Heart left ventricle (tissue), 16 donors: Measurements from ENCODE around the gene SIRPB2. TPM values are rescaled to one million over a fixed set of nuclear protein-coding genes. Genes with fewer than 3 reads are reported as not detected.

Source experiments
- ATAC-seq, 4 donors: fragments of 200-7000 bp; cut with Tn5 transposase; one replicate each; pipeline ENCODE4 v1.9.1; 2020 to 2022; ENCODE audit warnings: moderate library complexity in 4 of 4, mild to moderate bottlenecking in 3 of 4, moderate number of reproducible peaks in 1 of 4
- DNase-seq, 5 donors: peaks; one replicate each; pipeline ENCODE4 v3.0.0-alpha.2; 2020
- H3K27ac ChIP-seq, 12 donors: fragments of 200-600 bp; sonication (generic) in 4 of 12; one replicate each; pipeline versions ENCODE4 v1.5.0 to v1.8.0; 2016 to 2022; ENCODE audit warnings: mild to moderate bottlenecking in 2 of 12
- H3K27me3 ChIP-seq, 9 donors: fragments of 200-600 bp; sonication (generic) in 2 of 9; one replicate each; pipeline versions ENCODE4 v1.5.1 to v1.8.0; 2016 to 2022; ENCODE audit warnings: mild to moderate bottlenecking in 3 of 9
- H3K36me3 ChIP-seq, 9 donors: fragments of 200-600 bp; sonication (generic) in 2 of 9; one replicate each; pipeline versions ENCODE4 v1.5.0 to v1.8.0; 2018 to 2022; ENCODE audit warnings: mild to moderate bottlenecking in 2 of 9
- H3K4me1 ChIP-seq, 12 donors: fragments of 200-600 bp; sonication (generic) in 4 of 12; one replicate each; pipeline versions ENCODE4 v1.5.0 to v1.8.0; 2016 to 2022; ENCODE audit warnings: mild to moderate bottlenecking in 3 of 12
- H3K4me3 ChIP-seq, 12 donors: fragments of 200-600 bp; sonication (generic) in 4 of 12; one replicate each; pipeline versions ENCODE4 v1.5.0 to v1.8.0; 2017 to 2022; ENCODE audit warnings: mild to moderate bottlenecking in 9 of 12, moderate library complexity in 4 of 12
- H3K9me3 ChIP-seq, 12 donors: fragments of 200-600 bp; sonication (generic) in 4 of 12; one replicate each; pipeline versions ENCODE4 v1.5.0 to v1.8.0; 2016 to 2022; ENCODE audit warnings: mild to moderate bottlenecking in 1 of 12
- POLR2A ChIP-seq, 2 donors: fragments of 450-650 bp; IDR thresholded peaks; one replicate each; pipeline ENCODE4 v1.6.1; 2017; ENCODE audit warnings: antibody characterized with exemption in 2 of 2, mild to moderate bottlenecking in 2 of 2, moderate library complexity in 2 of 2
- WGBS, 4 donors: extraction: QIAGEN DNeasy Blood & Tissue Kit in 2 of 4; methylation state at CpG; one replicate each; pipeline versions ENCODE4 v1.1.5 to v1.1.7; 2013 to 2018; 5-methylcytosine and 5-hydroxymethylcytosine counted together
- intact Hi-C, 10 donors: fragments of 100-400 bp; cut with DNase I; formaldehyde crosslinking; loops; one replicate each; pipeline versions ENCODE4 v1.11.1 to v1.14.2; 2022
- long read RNA-seq, 3 donors: library from polyadenylated mRNA; unstranded; transcript quantifications; one replicate each; pipeline ENCODE4 v2.0.0, GENCODE V29; 2020 to 2021
- polyA plus RNA-seq, 2 donors: library from polyadenylated mRNA; stranded (reverse); fragments of 200-250 nt; gene quantifications; one replicate each; pipeline ENCODE4 v1.2.3, GENCODE V29; 2013
- total RNA-seq, 9 donors: library from RNA; depleted of rRNA in 2 of 9; stranded (reverse); fragments of >200 nt in 2 of 9; fragmentation: NEBNext Ultra II Directional in 3 of 9; extraction: Animal tissue kit (Norgen Biotek cat#: 25700) in 3 of 9; gene quantifications; one replicate each; pipeline versions ENCODE4 v1.1.0 to v1.2.4, GENCODE V29; 2016 to 2023
- TF ChIP-seq, protein P1 (sequence below), 12 donors: fragments of 200-600 bp; sonication (generic) in 4 of 12; IDR thresholded peaks; one replicate each; pipeline versions ENCODE4 v1.5.0 to v1.8.0; 2018 to 2022; ENCODE audit warnings: antibody characterized with exemption in 12 of 12, mild to moderate bottlenecking in 5 of 12
- donor health status: ischemic (EF 13 %, LVEDD 7.1; RV severe dilation, severe dysfunction).
- donor health status: healthy with polysubstance abuse.
- donor health status: DM: no; HTN: yes; CAD: no.
- donor health status: DM: no; HTN: no; CAD: no.
- donor health status: ischemic (EF 25% LVEDD 6.9; RV normal size, moderate dysfunction).
- donor health status: ischemic (EF 25% LVEDD 5.7; RV mildly dilated, moderate dysfunction).
- donor health status: healthy.
- donor health status: DM: yes; HTN: yes; CAD: no.
- donor health status: ischemic (EF 35%, LVEDD 5.7; RV mildly dilated, moderate dysfunction).
- donor health status: nonischemic (EF 11% LVEDD 7.7; RV severe dilation, severe dysfunction).
- donor health status: DM: yes; HTN: yes; CAD: no.
- donor health status: PGD.
- donor health status: ischemic (EF 29% LVEDD 5.4; RV normal size, mild dysfunction).
- donor health status: nonischemic (EF 23%, LVEDD 6.1; RV moderate dilation, normal function).

Gene SIRPB2
- total RNA-seq: 10 to 100 TPM in 1 of 9 donors, 1 to 10 TPM in 6, under 1 TPM in 2; 0.74 to 11.9 (median 2.4) TPM
- polyA plus RNA-seq: 1 to 10 TPM; 1.5 to 2.1 TPM
- long read RNA-seq, donor 1: 0 reads
- long read RNA-seq, donor 2: 0 reads
- long read RNA-seq, donor 3: 0 reads

DNA sequence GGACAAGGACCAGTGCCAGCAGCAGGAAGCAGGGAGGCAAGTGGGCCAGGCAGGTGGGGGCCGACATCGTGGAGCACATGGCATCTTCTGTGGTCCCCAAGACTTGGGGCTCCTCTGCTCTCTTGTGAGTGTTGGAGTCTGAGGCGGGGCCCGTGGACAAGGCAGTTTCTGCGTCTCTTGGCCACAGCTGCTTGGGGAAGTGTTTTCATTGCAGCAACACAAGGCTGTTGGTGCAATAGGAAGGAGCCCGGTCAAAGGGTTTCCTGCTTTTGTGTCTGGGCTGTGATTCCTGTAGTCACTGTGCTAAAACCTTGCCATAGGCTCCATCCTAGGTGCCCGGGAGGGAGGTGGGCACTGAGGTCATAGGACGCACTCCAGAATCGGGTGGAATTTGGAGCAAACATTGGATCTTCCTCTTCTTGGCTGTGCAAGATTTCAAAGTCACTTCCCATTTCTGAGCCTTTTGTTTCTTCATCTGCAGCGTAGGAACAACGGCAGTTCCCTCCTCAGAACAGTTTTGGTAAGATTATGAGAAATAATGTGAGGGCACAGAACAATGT is at the start of gene SIRPB2:
TSS of gene SIRPB2 (minus strand) at position 140 of the 560 bp plus-strand sequence. CDS start at position 79, 61 bp downstream.
- peak; percentile 45 to 88 (median 74) for ATAC-seq
- Histone ChIP-seq H3K9me3 (peaks cover 0 to 2% (median 0%) of the 10 kb centered on the region in 12 donors), H3K27ac (peak within 1 kb of the TSS in 11 of 12 donors; percentile 18 to 95 (median 46)), H3K27me3 (no peaks in the 10 kb centered on the region), H3K4me3 (peak within 1 kb of the TSS in 8 of 12 donors; percentile 9 to 60 (median 28)), H3K4me1 (peaks cover 0 to 40% (median 0%) of the 10 kb centered on the region in 12 donors), H3K36me3 (no peaks in the 10 kb centered on the region)
- 52 to 55% (median 53%) methylated on average over 11 of the region's 11 CpGs for WGBS, 4 donors
- peak in 1 of 2 donors; percentile 31 for TF ChIP-seq POLR2A (IDR thresholded peaks at IDR 0.05)
- TF ChIP-seq, protein P1, sequence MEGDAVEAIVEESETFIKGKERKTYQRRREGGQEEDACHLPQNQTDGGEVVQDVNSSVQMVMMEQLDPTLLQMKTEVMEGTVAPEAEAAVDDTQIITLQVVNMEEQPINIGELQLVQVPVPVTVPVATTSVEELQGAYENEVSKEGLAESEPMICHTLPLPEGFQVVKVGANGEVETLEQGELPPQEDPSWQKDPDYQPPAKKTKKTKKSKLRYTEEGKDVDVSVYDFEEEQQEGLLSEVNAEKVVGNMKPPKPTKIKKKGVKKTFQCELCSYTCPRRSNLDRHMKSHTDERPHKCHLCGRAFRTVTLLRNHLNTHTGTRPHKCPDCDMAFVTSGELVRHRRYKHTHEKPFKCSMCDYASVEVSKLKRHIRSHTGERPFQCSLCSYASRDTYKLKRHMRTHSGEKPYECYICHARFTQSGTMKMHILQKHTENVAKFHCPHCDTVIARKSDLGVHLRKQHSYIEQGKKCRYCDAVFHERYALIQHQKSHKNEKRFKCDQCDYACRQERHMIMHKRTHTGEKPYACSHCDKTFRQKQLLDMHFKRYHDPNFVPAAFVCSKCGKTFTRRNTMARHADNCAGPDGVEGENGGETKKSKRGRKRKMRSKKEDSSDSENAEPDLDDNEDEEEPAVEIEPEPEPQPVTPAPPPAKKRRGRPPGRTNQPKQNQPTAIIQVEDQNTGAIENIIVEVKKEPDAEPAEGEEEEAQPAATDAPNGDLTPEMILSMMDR (IDR thresholded peaks at IDR 0.05): no peak
- intact Hi-C loops: no loop called here
- peak; percentile 47 to 78 (median 58) for DNase-seq

DNA sequence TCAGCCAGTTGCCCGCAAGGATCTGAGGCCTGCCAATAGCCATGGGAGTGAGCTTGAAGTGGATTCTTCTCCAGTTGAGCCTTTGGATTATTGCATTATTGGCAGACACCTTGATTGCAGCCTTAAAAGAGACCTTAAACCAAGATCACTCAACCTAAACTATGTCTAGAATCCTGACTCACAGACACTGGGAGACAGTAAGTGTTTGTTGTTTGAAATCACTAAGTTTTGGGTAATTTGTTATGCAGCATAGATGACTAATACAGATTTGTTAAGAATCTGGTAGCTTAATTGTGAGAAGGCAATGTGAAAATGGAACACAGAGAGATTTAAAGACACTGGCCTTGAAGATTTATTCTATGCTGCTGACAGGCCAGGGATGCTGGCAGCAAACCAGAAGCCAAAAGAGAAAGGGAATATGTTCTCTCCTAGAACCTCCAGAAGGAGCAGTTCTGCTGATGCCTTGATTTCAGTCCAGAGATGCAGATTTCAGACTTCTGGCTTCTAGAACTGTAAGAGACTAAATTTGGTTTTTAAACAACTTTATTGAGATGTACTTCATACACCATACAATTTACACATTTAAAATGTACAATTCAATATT is 48.7 kb upstream of the SIRPB2 start:
- 92 to 100% (median 96%) methylated on average over 1 of the region's 1 CpG for WGBS, 4 donors

DNA sequence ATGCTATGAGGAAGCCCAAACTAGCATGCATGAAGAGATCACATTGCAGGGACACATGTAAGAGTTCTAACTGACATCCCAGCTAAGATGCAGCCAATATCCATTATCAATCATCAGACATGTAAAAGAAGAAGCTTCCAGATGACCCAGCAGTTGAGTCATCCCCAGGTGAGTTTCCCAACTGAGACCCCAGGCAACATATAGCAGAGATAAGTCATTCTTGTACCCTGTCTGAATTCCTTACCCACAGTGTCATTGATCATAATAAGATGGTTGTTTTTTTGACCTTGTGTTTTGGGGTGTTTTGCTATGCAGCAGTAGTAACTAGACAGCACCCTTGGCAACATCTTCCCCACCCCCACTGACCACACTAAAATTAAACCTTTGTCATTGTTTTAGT is 47.4 kb upstream of the SIRPB2 start:
- Histone ChIP-seq H3K4me3 (no peak overlapping the region), H3K9me3 (peaks cover 0 to 6% (median 0%) of the 10 kb centered on the region in 12 donors), H3K4me1 (peaks cover 0 to 26% (median 0%) of the 10 kb centered on the region in 12 donors), H3K36me3 (no peaks in the 10 kb centered on the region), H3K27me3 (peaks cover 0 to 11% (median 0%) of the 10 kb centered on the region in 9 donors), H3K27ac (peak overlapping the region in 1 of 12 donors; percentile 86)
- ATAC-seq (no peak), DNase-seq (no peak)
- intact Hi-C loops: no loop called here
- TF ChIP-seq, protein P1 (IDR thresholded peaks at IDR 0.05): no peak
- no peak for TF ChIP-seq POLR2A (IDR thresholded peaks at IDR 0.05)

More for the DNA sequence above, 48.7 kb upstream of the SIRPB2 start:
- intact Hi-C loops: no loop called here
- Histone ChIP-seq H3K27ac (no peak overlapping the region), H3K4me1 (peaks cover 0 to 23% (median 0%) of the 10 kb centered on the region in 12 donors), H3K9me3 (peaks cover 0 to 6% (median 0%) of the 10 kb centered on the region in 12 donors), H3K4me3 (no peak overlapping the region), H3K27me3 (peaks cover 0 to 6% (median 0%) of the 10 kb centered on the region in 9 donors), H3K36me3 (no peaks in the 10 kb centered on the region)
- no peak for ATAC-seq
- no peak for DNase-seq
- TF ChIP-seq POLR2A (IDR thresholded peaks at IDR 0.05): no peak
- TF ChIP-seq, protein P1 (IDR thresholded peaks at IDR 0.05): no peak

DNA sequence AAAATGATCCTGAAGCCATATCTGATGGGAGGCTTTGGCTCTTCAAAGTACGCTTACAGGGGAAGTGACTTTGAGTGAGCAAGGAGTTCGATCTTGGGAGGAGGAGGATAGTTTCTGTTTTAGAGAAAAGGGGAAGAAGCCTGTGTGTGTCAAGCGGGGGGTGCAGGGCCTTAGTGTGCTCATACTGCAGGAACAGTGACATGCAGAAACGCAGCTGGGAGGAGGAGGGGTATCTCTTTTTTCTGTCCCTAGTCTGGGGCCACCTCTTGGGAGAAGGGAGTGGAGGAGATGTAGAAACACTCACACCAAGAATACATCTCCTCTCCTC is 46.5 kb upstream of the SIRPB2 start:
- peak overlapping the region in 5 of 12 donors; percentile 11 to 86 (median 65) for H3K27ac ChIP-seq
- WGBS, 4 donors: 50 to 73% (median 61%) methylated on average over 4 of the region's 4 CpGs

More for the DNA sequence above, 46.5 kb upstream of the SIRPB2 start:
- no peaks in the 10 kb centered on the region for H3K36me3 ChIP-seq
- H3K27me3 ChIP-seq: peaks cover 0 to 15% (median 0%) of the 10 kb centered on the region in 9 donors
- DNase-seq (peak; percentile 39 to 76 (median 59)), ATAC-seq (peak; percentile 55 to 90 (median 80))
- intact Hi-C loops: no loop called here
- H3K9me3 ChIP-seq: peaks cover 0 to 6% (median 0%) of the 10 kb centered on the region in 12 donors
- no peak for TF ChIP-seq POLR2A (IDR thresholded peaks at IDR 0.05)
- TF ChIP-seq, protein P1 (IDR thresholded peaks at IDR 0.05): no peak
- H3K4me3 ChIP-seq: peak overlapping the region in 1 of 12 donors; percentile 18
- H3K4me1 ChIP-seq: peaks cover 0 to 26% (median 0%) of the 10 kb centered on the region in 12 donors
